A673 (cell line): ENCODE measurements around the gene RAB7B. TPM values are rescaled to one million over a fixed set of nuclear protein-coding genes. Genes with fewer than 3 reads are reported as not detected.
A peak's percentile ranks its signal among the peaks of the same experiment; 100 is the strongest.

Source experiments
- BruUV-seq: library from RNA; stranded (reverse); fragments of 400-500 nt; replicated peaks from 2 replicates; lab custom pipeline; 2021; lab: Mats Ljungman, UMichigan
- CTCF ChIA-PET: fragments of 300-600 bp; sonication (Branson Sonifier 250); formaldehyde crosslinking; loops from one replicate; lab custom pipeline; 2022; ENCODE audit warnings: antibody characterized with exemption; lab: Charles Lee
- POLR2A ChIA-PET: fragments of 300-600 bp; sonication (Branson Sonifier 250); formaldehyde crosslinking; loops from one replicate; lab custom pipeline; 2022; ENCODE audit warnings: antibody characterized with exemption; ENCODE audit not compliant: low non-redundant PET; lab: Charles Lee
- DNase-seq: peaks from one replicate; pipeline ENCODE4 v3.0.0-alpha.2; 2015; ENCODE audit warnings: low spot score
- H3K27ac ChIP-seq: fragments of 200-600 bp; sonication (generic); 2 replicates; pipeline ENCODE4 v1.5.1; 2016; ENCODE audit warnings: mixed run types, low read depth, mild to moderate bottlenecking, mixed read lengths, antibody characterized with exemption, low read length; ENCODE audit not compliant: poor library complexity, severe bottlenecking
- H3K27me3 ChIP-seq: fragments of 200-600 bp; sonication (generic); replicated peaks from 2 replicates; pipeline ENCODE4 v1.6.1; 2017; ENCODE audit warnings: mixed run types, low read depth, mild to moderate bottlenecking, mixed read lengths, antibody characterized with exemption, low read length; ENCODE audit not compliant: insufficient read depth, poor library complexity
- H3K36me3 ChIP-seq: fragments of 200-600 bp; sonication (generic); 2 replicates; pipeline ENCODE4 v1.6.1; 2016; ENCODE audit warnings: mixed run types, mild to moderate bottlenecking, mixed read lengths, antibody characterized with exemption, low read length; ENCODE audit not compliant: insufficient read depth, poor library complexity, severe bottlenecking
- H3K4me1 ChIP-seq: fragments of 200-600 bp; sonication (generic); 2 replicates; pipeline ENCODE4 v1.6.1; 2017; ENCODE audit warnings: mixed run types, mild to moderate bottlenecking, mixed read lengths, antibody characterized with exemption, low read length; ENCODE audit not compliant: insufficient read depth, poor library complexity, severe bottlenecking
- H3K4me3 ChIP-seq: fragments of 200-600 bp; sonication (generic); 2 replicates; pipeline ENCODE4 v1.5.1; 2016; ENCODE audit warnings: low read depth, mixed run types, mild to moderate bottlenecking, mixed read lengths, low read length; ENCODE audit not compliant: poor library complexity, severe bottlenecking
- H3K9me3 ChIP-seq: fragments of 200-600 bp; sonication (generic); 2 replicates; pipeline ENCODE4 v1.6.1; 2016; ENCODE audit warnings: mixed run types, low read depth, mild to moderate bottlenecking, mixed read lengths, antibody characterized with exemption, low read length; ENCODE audit not compliant: poor library complexity, severe bottlenecking
- CTCF ChIP-seq: fragments of 300-800, 200-600 bp; sonication (generic); conservative IDR thresholded peaks from 2 replicates; pipeline ENCODE4 v1.5.1; 2017; ENCODE audit warnings: low read depth, mild to moderate bottlenecking, antibody characterized with exemption, low read length, moderate library complexity, mixed read lengths
- EZH2 ChIP-seq: fragments of 200-600 bp; sonication (generic); IDR thresholded peaks from 2 replicates; pipeline ENCODE4 v1.6.1; 2017; ENCODE audit warnings: borderline replicate concordance, low read depth, mild to moderate bottlenecking, mixed read lengths, antibody characterized with exemption, low read length; ENCODE audit not compliant: poor library complexity, severe bottlenecking
- intact Hi-C: fragments of 100-400 bp; cut with micrococcal nuclease; formaldehyde crosslinking; loops from one replicate; pipeline ENCODE4 v1.10.0; 2022; ENCODE audit not compliant: unreplicated experiment
- total RNA-seq: library from RNA; stranded (reverse); gene quantifications from 2 replicates; pipeline ENCODE4 v1.2.3, GENCODE V29; 2021

RAB7B gene
- total RNA-seq, 1 experiment from 2014 or later, result 0.11 TPM

- no peak for TF ChIP-seq CTCF
- no peak for TF ChIP-seq EZH2
- H3K9me3 ChIP-seq, result no peaks in the 10 kb centered on the region
- no peaks in the 10 kb centered on the region for H3K4me1 ChIP-seq
- POLR2A ChIA-PET, result no interaction called here
- no peak overlapping the region for H3K4me3 ChIP-seq
- no TSS peak for BruUV-seq
- intact Hi-C loops, result no loop called here
- DNase-seq, result no peak
- H3K27ac ChIP-seq, result no peak overlapping the region
- H3K27me3 ChIP-seq, result no peaks in the 10 kb centered on the region
- H3K36me3 ChIP-seq, result no peaks in the 10 kb centered on the region
- CTCF ChIA-PET, result no interaction called here
Measured at GRCh38 chr1:205935869-205936268, 67.3 kb downstream of the RAB7B start.

- BruUV-seq, result no TSS peak
- H3K36me3 ChIP-seq, result no peaks in the 10 kb centered on the region
- H3K4me3 ChIP-seq, result no peak overlapping the region
- H3K27ac ChIP-seq, result no peak overlapping the region
- H3K9me3 ChIP-seq, result no peaks in the 10 kb centered on the region
- CTCF ChIA-PET, result no interaction called here
- intact Hi-C loops, result no loop called here
- DNase-seq, result no peak
- TF ChIP-seq CTCF (no peak), EZH2 (no peak)
- POLR2A ChIA-PET, result no interaction called here
- H3K4me1 ChIP-seq, result no peaks in the 10 kb centered on the region
- H3K27me3 ChIP-seq, result no peaks in the 10 kb centered on the region
Measured at GRCh38 chr1:205934788-205935187, 68.4 kb downstream of the RAB7B start.

- TF ChIP-seq EZH2 (no peak), CTCF (no peak)
- Histone ChIP-seq H3K27ac (no peak overlapping the region), H3K36me3 (no peaks in the 10 kb centered on the region), H3K27me3 (no peaks in the 10 kb centered on the region), H3K4me3 (no peak overlapping the region), H3K4me1 (no peaks in the 10 kb centered on the region), H3K9me3 (no peaks in the 10 kb centered on the region)
- peak; percentile 24 for DNase-seq
- no TSS peak for BruUV-seq
- CTCF ChIA-PET, result no interaction called here
- POLR2A ChIA-PET, result no interaction called here
- intact Hi-C loops, result no loop called here
Measured at GRCh38 chr1:205933671-205934618, 69.2 kb downstream of the RAB7B start.
